ENCODE data around the gene PLD4.

- no peak for TF ChIP-seq POLR2AphosphoS5 (IDR thresholded peaks at IDR 0.05; ENCODE audit: borderline replicate concordance, low read depth, low read length)
- TF ChIP-seq EZH2 (IDR thresholded peaks at IDR 0.05): no peak
- TF ChIP-seq FOXP2 (optimal IDR thresholded peaks at IDR 0.05; ENCODE audit: control extremely low read depth, extremely low read length, insufficient read depth): no peak
Measured at GRCh38 chr14:104891664-104892530, 32.8 kb upstream of the PLD4 start.

Data from SK-N-MC (cell line).